HG03159 (cell line): ENCODE data around the gene VAC14.

Experiments used
- ATAC-seq: cut with Tn5 transposase; IDR thresholded peaks from one replicate; pipeline ENCODE4 v1.9.1; 2021; ENCODE audit warnings: mild to moderate bottlenecking, moderate library complexity; ENCODE audit not compliant: unreplicated experiment

Gene VAC14

DNA sequence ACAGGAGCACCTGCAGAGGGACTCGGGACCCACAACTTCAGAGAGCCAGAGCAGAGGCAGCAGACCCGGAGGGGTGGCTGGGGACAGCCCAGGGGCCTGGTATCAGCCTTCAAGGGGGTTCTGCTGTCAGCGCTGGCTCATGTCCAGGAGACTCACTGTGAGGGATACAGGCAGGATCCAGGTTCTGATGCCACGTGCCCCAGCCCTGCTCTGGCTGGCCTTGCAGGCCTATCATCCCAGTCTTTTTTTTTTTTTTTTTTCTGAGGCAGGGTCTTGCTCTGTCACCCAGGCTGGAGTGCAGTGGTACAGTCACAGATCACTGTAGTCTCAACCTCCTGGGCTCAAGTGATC, 106.1 kb downstream of the VAC14 start:
- no peak for ATAC-seq

DNA sequence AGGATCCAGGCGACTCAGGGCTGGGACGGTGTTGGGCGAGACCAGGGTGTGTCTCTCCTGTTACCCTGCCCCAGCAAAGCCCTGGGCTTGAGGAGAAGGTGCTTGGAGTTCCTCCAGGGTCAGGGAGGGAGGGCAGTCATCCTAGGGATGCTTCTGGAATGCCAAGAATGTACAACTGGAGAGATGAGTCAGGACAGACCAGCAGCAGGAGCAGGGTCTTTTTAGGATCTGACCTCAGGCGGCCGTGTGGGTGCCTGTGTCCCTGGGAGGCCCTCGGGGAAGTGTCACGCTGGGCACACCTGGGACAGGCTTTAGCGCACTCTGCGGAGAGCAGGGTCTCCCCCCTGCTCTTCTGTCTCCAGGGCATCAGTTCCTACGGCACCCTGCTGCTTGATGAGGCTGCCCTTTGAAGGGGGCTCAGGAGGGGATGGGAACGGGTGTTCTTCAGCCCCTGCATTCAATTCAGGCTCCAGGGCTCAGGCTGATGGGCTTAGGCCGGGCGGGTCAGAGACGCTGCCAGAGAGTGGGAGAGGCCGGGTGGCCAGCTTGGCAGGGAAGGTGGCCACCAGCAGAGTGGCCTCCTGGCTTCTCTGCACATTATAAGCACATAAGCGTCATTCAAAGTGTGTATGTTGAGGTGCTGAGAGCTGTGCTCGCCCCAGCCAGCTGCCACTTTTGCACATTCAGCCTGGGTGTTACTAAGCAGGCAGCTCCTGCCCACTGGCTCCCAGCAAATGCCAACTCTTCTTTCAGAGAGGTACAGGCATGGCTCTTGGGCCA, 106.7 kb downstream of the VAC14 start:
- ATAC-seq = no peak

GRCh38 chr16:70692873-70693671, 107.9 kb downstream of the VAC14 start:
- no peak for ATAC-seq

- ATAC-seq = no peak
Observed at GRCh38 chr16:70692130-70692872, 108.7 kb downstream of the VAC14 start.

DNA sequence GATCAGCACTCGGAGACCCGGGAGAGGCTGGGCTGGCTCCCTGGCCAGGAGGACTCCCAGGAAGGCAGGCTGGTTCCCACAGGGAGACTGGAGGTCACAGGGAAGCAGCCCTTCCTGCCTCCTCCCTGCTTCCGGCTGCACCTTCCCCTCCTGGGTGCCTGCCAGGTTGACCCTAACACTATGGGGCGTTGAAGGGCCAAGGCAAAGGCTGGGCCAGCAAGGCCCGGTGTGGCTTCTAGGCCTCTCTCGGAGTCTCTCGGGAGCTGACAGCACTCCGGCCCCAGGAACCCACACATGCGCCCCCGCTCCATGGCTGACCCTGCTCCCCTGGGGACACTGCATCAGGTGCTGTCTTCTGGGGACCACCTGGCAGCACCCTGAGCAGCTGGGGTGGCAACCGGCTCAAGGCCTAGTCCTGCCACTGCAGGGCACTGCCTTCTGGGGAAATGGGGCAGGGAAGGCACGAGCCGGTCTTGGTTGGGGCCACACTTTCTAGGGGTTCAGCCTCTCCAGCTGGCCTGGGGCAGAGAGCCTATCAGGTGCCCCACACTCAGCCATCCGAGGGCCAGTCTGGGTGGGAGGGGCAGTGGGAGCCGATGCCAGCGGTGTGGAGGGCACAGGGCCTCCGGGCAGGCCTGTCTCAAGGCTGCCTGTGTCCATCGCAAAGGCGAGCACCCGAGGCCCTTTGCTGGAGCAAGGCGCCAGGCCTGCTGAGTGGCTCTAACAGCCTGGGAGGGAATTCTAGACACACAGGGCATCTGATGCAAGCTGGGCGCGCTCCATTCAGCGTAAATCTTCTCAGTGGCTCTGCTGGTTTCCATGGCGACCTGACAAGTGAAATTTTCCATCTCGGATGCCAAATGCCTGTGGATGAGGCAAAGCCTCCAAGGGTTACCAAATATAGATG, 109.5 kb downstream of the VAC14 start:
- ATAC-seq = no peak

DNA sequence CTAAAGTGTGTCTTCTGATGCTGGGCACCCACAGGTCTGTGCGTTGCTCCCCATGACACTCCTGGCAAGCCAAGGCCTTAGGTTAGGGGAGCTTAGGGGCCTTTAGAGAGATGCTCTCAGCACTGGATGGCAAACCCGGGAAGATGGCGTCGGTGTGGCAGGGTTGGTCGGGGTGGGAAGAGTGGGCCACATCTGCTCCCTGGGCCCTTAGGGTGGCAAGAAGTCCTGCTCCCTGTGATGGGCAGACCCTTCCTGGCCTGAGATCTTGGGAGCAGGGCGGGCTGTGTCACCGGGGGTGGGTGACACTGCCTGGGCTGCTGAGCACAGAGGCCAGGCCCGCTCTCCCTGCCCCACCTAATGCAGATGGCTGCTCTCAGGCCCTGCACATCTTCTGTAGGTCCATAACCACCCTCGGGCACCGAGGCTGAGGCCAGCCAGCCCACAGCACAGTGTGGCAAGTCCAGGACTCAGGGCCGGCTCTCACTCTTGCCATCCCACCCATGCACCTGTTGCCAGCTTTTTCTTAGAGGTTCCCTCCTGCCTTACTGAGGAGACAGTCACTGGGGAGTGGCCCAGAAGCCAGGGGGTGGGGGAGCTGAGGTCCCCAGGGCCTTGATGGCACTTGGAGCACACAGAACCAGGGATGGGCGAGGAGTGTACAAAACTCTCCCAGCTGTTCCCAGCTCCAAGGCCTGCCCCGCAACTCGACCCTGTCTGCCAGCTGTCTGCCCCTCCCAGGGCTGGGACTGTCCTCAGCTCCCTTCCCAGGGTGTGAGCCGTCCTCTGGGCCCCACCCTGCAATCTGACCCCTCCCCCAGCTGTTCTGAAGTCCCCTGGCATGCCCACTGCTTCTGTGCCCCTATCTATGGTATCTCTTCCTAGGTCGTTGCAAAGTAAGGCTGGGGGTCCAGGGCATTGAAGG, 110.7 kb downstream of the VAC14 start:
- ATAC-seq = no peak

DNA sequence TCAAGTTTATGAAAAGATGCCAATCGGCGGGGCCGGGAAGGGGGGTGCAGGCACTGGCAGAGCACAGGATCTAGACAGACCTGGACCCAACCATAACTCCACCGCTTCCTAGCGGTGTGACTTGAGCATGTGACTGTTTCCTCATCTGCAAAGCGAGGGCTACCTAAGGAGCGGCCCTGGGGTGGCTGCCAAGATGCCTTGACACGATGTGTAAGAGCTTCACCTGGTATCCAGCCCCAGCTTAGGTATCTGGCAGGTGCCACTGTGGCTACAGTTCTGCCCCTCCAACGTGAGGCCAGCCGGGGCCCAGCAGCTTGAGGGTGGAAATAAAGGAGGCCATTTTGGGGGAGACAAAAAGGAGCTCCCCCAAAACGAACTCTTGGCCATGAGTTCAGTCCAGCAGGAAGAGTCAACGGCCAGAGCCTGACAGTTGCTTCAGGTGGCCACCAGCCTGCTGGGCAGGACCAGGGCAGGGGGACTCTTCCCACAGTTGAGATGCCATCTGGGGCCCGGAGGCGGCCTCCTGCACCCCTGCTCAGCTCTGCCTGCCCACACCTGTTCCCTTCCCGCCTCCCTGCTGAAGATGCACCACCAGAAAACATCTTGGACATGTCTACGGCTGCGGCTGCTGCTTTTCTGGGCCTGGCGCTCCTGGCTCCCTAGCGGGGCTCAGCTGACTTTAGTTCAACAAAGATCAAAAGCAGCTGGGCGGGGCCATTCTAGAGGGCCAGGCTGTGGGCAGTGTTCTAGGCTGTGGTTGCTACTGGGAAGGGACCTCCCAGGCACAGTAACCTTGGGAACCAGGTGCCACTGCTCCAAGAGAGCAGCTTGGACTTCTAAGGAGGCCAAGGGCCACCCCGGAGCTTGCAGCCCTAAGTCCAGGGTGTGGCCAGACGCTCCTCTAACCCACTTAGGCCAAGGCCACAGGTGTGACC, 111.7 kb downstream of the VAC14 start:
- ATAC-seq = no peak

DNA sequence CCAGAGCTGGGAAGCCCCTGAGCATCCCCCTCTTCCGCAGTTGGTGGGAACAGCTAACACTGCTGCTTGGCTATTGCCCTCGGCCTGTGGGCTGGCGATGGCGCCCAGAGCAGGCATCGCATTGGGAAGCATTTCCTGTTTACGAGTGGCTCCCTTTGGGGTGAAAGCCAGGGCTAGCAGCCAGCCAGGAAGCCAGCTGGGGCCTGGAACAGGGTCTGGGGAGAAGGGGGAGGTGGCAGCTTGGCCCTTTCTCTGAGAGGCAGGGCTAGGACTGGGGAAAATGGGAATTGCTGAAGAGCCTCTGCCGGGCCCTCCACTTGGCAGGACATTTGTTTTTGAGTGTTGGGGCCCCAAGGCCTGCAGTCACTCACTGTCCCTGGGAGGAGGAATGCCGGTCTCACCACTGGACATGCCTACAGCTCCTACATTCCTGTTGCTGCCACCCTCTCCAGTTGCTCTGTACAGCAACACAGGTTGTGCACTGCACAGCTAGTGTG, 112.7 kb downstream of the VAC14 start:
- no peak for ATAC-seq

DNA sequence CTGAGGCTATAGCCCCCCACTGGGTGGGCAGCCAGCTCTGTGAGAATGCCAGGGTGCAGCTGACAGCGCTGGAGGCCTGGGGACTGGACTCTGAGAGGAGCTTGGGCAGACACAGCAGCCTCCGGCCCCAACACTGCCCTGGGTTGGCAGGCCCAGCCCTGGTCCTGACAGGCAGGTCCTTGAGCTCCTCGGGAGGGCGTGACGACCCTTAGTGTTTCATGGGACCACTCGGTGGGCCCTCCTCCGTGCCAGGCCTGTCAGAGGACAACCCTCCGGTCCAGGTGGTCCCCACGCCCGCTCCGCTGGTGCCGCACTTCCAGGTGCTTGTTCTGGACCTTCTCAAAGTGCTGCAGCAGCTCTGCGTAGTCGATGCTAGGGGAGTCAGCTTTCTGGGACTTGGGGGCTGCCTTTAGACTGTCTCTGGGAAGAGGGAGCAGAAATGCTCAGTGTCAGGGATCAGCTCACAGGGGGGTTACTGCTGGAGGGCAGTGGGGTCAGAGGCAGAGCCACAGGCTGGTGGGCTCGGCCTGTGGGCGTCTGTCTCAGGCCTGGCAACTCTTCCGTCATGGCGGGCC, 113.2 kb downstream of the VAC14 start:
- no peak for ATAC-seq

DNA sequence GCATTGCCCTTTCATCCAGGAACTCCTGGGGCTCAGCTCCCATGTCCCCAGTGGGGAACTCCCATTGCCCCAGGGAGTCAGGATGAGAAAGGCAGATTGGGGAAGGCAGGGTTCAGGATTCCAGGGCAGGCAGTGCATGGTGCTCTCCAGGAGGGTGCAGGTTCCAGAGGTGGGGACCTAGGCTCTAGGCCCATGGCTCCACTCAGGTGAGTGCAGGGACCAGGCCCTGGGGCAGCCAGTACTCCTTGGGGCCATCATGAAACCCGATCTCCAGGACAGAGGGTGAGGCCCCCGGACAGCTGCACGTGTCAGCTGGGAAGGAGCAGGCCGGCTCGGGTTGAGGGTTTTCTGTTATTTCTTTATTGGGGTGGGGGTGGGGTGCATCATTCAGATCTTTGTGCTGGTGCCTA, 113.9 kb downstream of the VAC14 start:
- no peak for ATAC-seq

DNA sequence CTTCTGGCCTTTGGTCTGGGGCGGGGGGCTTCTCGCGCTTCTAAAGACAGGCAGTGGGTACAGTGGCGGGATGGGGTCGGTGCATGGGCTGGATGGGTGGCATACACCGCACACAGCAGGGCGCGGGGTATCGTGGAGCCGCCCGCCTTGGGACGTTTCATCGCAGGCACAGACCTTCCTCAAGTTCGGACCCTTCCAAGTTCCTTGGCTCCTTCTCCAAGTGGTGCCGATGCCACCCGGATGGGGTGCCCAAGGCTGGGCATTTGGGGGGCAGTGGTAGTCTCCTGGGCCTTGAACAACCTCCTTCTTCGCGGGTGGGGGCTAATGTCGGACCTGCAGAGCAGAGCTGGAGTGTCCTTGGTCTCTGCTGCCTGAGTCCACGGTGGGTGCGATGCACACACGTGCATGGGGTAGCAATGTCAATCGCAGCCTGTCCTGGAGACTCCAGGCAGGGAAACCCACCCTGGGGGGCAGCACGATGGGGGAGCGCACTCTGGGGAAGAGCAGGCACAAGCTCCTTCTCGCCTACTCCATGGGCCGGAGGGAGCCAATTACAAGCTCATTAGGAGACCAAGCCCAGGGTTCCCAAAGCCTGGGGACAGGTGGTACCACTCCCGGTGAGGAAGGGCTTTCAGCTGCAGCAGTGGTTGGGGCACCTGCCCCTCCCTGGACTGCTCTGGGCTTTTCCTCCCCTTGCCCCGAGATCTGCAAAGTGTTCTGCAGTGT, 114.4 kb downstream of the VAC14 start:
- no peak for ATAC-seq

DNA sequence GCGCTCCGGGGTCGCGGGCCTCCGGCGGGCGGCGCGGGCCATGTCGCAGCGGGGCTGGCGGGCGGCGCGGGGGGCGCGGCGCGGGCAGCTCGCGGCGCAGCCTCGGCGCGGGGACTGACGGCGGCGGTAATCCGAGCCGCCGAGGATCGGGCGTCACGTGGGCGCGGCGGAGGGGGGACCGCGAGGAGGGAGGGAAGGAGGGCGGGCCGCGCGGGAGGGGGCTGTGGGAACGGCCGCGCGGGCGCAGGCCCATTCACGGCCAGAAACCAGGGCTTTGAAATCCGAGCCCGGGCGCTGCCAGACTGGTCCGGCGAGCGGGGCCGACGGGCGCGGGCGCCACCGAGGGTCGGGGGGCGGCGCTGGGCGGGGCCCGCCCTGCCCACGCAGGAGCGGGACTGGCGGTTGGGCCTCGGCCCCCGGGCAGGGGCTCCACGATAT, 115.0 kb downstream of the VAC14 start, which contains the start of gene MTSS2:
Gene MTSS2, minus strand, starts transcription at position 116 of the 438 bp plus-strand sequence. CDS start 262 bp downstream, outside the sequence.
- no peak for ATAC-seq

GRCh38 chr16:70685061-70685937, 115.7 kb downstream of the VAC14 start:
- ATAC-seq = no peak

GRCh38 chr16:70684146-70685060, 116.6 kb downstream of the VAC14 start:
- no peak for ATAC-seq
